ENCODE data around the gene APOL4. TPM values are rescaled to one million over a fixed set of nuclear protein-coding genes. Genes with fewer than 3 reads are reported as not detected.
"Not testable (repeated sequence)": the region's sequence is repeated elsewhere in the genome, so short reads cannot be mapped to it uniquely, and the experiment has no call there.

Gene APOL4
- total RNA-seq, 6 experiments from 2014 or later, result 1.1 to 1.6 (median 1.4) TPM; not detected in 2

- Histone ChIP-seq H3K4me1 (peaks cover 0 to 30% (median 10%) of the 10 kb centered on the region in 4 donors), H3K27me3 (no peaks in the 10 kb centered on the region), H3K27ac (no peak overlapping the region), H3K36me3 (no peaks in the 10 kb centered on the region), H3K9me3 (no peaks in the 10 kb centered on the region), H3K4me3 (no peak overlapping the region)
- WGBS (ENCODE audit: insufficient coverage, low coverage, low lambda C conversion rate, missing lambda C conversion rate), result 16% methylated on average over 3 of the region's 3 CpGs
- TF ChIP-seq CTCF (IDR thresholded peaks at IDR 0.05) (no peak), POLR2A (IDR thresholded peaks at IDR 0.05) (no peak)
- DNase-seq (peak in 1 of 3 donors; percentile 75), ATAC-seq (peak; percentile 47 to 70 (median 58))
- intact Hi-C loops (cut with DNase I), result loop anchor here in 1 of 2 donors (10.0 kb wide), 1 partner anchor 91 kb away; no protein-coding TSS in a partner anchor
Measured at GRCh38 chr22:36193577-36193976, 8.0 kb downstream of the APOL4 start.

GRCh38 chr22:36193171-36193570, 8.4 kb downstream of the APOL4 start:
- DNase-seq (no peak), ATAC-seq (no peak)
- Histone ChIP-seq H3K36me3 (no peaks in the 10 kb centered on the region), H3K9me3 (no peaks in the 10 kb centered on the region), H3K4me1 (peaks cover 0 to 26% (median 9%) of the 10 kb centered on the region in 4 donors), H3K27me3 (no peaks in the 10 kb centered on the region), H3K27ac (no peak overlapping the region), H3K4me3 (no peak overlapping the region)
- intact Hi-C loops (cut with DNase I), result loop anchor here in 1 of 2 donors (10.0 kb wide), 1 partner anchor 92 kb away; no protein-coding TSS in a partner anchor
- no peak for TF ChIP-seq POLR2A (IDR thresholded peaks at IDR 0.05)
- TF ChIP-seq CTCF (IDR thresholded peaks at IDR 0.05), result no peak
- WGBS (ENCODE audit: insufficient coverage, low coverage, low lambda C conversion rate, missing lambda C conversion rate), result 59% methylated on average over 3 of the region's 3 CpGs

- DNase-seq (no peak), ATAC-seq (no peak)
- Histone ChIP-seq H3K4me1 (peaks cover 0 to 19% (median 6%) of the 10 kb centered on the region in 4 donors), H3K27me3 (no peaks in the 10 kb centered on the region), H3K4me3 (no peak overlapping the region), H3K36me3 (no peaks in the 10 kb centered on the region), H3K27ac (no peak overlapping the region), H3K9me3 (no peaks in the 10 kb centered on the region)
- TF ChIP-seq CTCF (IDR thresholded peaks at IDR 0.05) (no peak), POLR2A (IDR thresholded peaks at IDR 0.05) (no peak)
- 58% methylated on average over 4 of the region's 4 CpGs for WGBS (ENCODE audit: insufficient coverage, low coverage, low lambda C conversion rate, missing lambda C conversion rate)
- intact Hi-C loops (cut with DNase I), result loop anchor here in 1 of 2 donors (10.0 kb wide), 1 partner anchor 92 kb away; no protein-coding TSS in a partner anchor
Measured at GRCh38 chr22:36192542-36192941, 9.1 kb downstream of the APOL4 start.

- Histone ChIP-seq H3K4me3 (no peak overlapping the region), H3K36me3 (no peaks in the 10 kb centered on the region), H3K27me3 (no peaks in the 10 kb centered on the region), H3K27ac (no peak overlapping the region), H3K4me1 (peaks cover 0 to 15% (median 4%) of the 10 kb centered on the region in 4 donors), H3K9me3 (no peaks in the 10 kb centered on the region)
- 75% methylated on average over 10 of the region's 17 CpGs for WGBS (ENCODE audit: insufficient coverage, low coverage, low lambda C conversion rate, missing lambda C conversion rate)
- ATAC-seq, result peak; percentile 16 to 57 (median 28)
- intact Hi-C loops (cut with DNase I), result loop anchor here in 1 of 2 donors (10.0 kb wide), 1 partner anchor 94 kb away; no protein-coding TSS in a partner anchor
- no peak for DNase-seq
- TF ChIP-seq CTCF (IDR thresholded peaks at IDR 0.05) (no peak), POLR2A (IDR thresholded peaks at IDR 0.05) (no peak)
Measured at GRCh38 chr22:36191106-36191836, 10.3 kb downstream of the APOL4 start.

GRCh38 chr22:36187862-36188261, 13.7 kb downstream of the APOL4 start:
- H3K4me1 ChIP-seq; H3K27me3 ChIP-seq; ATAC-seq; H3K27ac ChIP-seq; DNase-seq; intact Hi-C loops (cut with DNase I); H3K9me3 ChIP-seq; H3K36me3 ChIP-seq; H3K4me3 ChIP-seq: not testable (repeated sequence)
- 100% methylated on average over 3 of the region's 6 CpGs for WGBS (ENCODE audit: insufficient coverage, low coverage, low lambda C conversion rate, missing lambda C conversion rate)
